Measurements from ENCODE around the gene STAG1.
"Not testable (repeated sequence)": the region's sequence is repeated elsewhere in the genome, so short reads cannot be mapped to it uniquely, and the experiment has no call there.

The STAG1 gene

GRCh38 chr3:136642711-136643110 is 109.5 kb downstream of the STAG1 start:
- DNase-seq = no peak

- DNase-seq = no peak
Observed at GRCh38 chr3:136639069-136639468, 113.1 kb downstream of the STAG1 start.

GRCh38 chr3:136637176-136637575 is 115.0 kb downstream of the STAG1 start:
- no peak for DNase-seq

- no peak for DNase-seq
Observed at GRCh38 chr3:136634821-136635220, 117.4 kb downstream of the STAG1 start.

GRCh38 chr3:136632625-136633081 is 119.5 kb downstream of the STAG1 start:
- no peak for DNase-seq

GRCh38 chr3:136631424-136631823 is 120.8 kb downstream of the STAG1 start:
- no peak for DNase-seq

GRCh38 chr3:136630915-136631314 is 121.3 kb downstream of the STAG1 start:
- no peak for DNase-seq

GRCh38 chr3:136626493-136626892 is 125.7 kb downstream of the STAG1 start:
- DNase-seq = no peak

- no peak for DNase-seq
Observed at GRCh38 chr3:136624894-136625815, 127.0 kb downstream of the STAG1 start.

- no peak for DNase-seq
Observed at GRCh38 chr3:136624371-136624770, 127.8 kb downstream of the STAG1 start.

DNA sequence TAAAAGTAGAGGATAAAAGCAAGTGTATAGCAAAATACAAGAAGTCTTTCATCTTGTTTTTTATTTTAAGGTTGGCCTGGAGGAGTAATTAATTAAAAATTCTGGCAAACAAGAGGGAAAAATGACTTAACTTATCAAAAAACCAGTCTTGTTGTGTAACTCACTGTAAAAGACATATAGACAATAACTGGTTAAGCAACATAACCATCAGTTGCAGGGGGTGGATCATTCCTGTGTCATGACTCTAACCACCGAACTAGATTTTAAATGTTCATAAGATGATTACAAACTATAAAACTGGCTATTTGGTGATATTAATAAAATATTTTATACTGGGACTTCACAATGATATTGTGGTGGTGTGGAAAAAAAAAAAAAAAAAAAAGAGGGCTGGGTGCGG is 130.6 kb downstream of the STAG1 start:
- no peak for DNase-seq

GRCh38 chr3:136620436-136620835 is 131.7 kb downstream of the STAG1 start:
- no peak for DNase-seq

- not testable (repeated sequence) for DNase-seq
Observed at GRCh38 chr3:136617969-136618525, 134.1 kb downstream of the STAG1 start.

DNA sequence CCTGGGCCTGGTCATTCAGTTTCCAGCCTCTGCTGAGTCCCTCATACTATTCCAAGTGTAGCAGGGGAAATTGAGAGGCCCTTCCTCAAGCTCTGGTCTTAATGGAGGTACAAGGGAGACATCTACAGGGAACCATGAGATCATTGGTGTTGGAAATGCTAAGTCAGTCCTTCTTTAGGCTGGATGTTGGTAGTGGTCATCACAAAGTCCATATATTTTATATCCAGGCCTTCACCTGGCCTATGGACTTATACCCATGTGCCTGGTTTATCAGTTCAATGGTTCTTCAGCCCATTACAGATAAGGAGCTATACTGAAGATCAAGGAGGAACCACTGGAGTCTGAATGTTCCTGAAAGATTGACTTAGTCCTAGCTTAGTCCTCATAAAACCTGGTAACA is 135.0 kb downstream of the STAG1 start:
- no peak for DNase-seq

- DNase-seq = no peak
Observed at GRCh38 chr3:136612512-136612911, 139.7 kb downstream of the STAG1 start.

GRCh38 chr3:136606990-136607389 is 145.2 kb downstream of the STAG1 start:
- DNase-seq = no peak

- not testable (repeated sequence) for DNase-seq
Observed at GRCh38 chr3:136606216-136606615, 146.0 kb downstream of the STAG1 start.

DNA sequence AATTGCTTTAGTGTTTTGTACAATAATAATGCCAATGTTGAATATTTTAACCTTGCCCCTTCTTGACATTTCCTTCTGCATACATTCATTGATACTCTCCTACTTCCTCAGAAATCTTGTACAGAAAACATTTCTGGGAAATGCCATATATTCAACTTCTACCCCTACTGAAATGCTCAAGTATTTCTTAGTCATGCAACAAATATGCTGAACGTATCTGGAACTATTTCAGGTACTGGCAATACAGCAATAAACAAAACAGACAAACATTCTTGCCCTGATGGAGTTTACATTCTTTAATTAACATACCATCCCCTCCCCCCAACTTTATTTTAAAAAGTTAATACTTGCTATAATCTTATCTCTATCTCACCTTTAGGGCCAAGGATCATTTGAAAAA is 147.2 kb downstream of the STAG1 start:
- no peak for DNase-seq

DNA sequence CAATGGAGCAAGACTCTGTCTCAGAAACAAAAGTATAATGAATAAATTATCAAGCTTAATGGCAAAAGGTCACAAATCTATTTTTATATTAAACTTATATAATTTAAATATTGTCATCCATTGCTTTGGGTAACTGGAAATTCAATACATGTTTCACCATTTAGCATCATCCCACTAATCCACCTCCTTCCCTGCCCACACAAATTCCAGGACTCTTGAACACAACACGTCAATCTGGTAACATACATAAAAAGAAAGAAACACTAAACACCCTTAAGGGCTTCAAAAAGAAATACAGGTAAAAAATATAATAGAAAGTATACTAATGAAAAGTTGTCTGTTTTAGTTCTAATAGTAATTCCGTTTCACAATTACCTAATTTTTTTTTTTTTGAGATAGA is 149.4 kb downstream of the STAG1 start:
- no peak for DNase-seq

DNA sequence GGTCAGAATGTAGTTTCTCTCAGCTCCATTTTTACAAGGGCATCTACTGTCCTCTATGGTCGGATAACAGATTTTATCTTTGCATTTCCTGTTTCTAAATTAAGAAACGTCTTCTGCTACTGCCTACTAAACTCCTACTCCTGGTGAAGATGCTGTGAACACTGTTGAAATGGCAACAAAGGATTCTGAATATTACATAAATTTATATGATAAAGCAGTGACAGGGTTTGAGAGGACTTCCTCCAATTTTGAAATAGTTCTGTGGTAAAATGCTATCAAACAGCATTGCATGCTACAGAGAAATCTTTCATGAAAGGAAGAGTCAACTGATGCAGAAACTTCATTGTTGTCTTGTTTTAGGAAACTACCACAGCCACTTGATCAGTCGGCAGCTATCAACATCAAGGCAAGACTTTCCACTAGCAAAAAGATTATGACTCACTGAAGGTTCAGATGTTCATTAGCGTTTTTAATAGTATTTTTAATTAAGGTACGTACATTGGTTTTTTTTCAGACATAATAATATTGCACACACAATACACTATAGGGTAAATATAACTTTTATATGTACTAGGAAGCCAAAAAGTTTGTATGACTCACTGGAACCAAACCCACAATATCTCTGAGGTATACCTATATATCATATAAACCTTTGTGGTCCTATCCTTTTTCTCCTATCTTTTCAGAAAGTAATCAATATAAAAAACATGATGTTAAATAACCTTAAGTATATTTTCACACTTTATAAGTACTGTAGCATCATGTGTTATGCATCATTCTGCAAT is 156.1 kb downstream of the STAG1 start:
- peak in 1 of 6 experiments; percentile 2 for DNase-seq

GRCh38 chr3:136586580-136586979 is 165.6 kb downstream of the STAG1 start:
- no peak for DNase-seq

- DNase-seq = no peak
Observed at GRCh38 chr3:136584728-136585127, 167.4 kb downstream of the STAG1 start.

GRCh38 chr3:136583823-136584222 is 168.4 kb downstream of the STAG1 start:
- no peak for DNase-seq

- DNase-seq = no peak
Observed at GRCh38 chr3:136577791-136578190, 174.4 kb downstream of the STAG1 start.
